ENCODE data around the gene TSBP1.

GRCh38 chr6:32255199-32256153 lies 116.2 kb downstream of the TSBP1 start:
- TF ChIP-seq CTCF (IDR thresholded peaks at IDR 0.05) (peak in 5 of 7 experiments; percentile 25 to 70 (median 58)), EP300 (IDR thresholded peaks at IDR 0.05) (no peak), POLR2A (IDR thresholded peaks at IDR 0.05) (no peak), POLR2AphosphoS5 (IDR thresholded peaks at IDR 0.05) (peak in 2 of 3 donors; percentile 28 to 69)
